HEK293 (cell line): ENCODE results near the gene ZNF684.

Source experiments
- CTCF ChIP-seq: fragments of 450-650 bp; formaldehyde crosslinking; IDR thresholded peaks from 2 replicates; pipeline ENCODE4 v1.5.1; 2016; ENCODE audit warnings: missing biosample characterization, missing genetic modification characterization
- ZBTB11 ChIP-seq: fragments of 450-650 bp; formaldehyde crosslinking; conservative IDR thresholded peaks from 2 replicates; pipeline ENCODE4 v1.5.1; 2016; ENCODE audit warnings: low read depth, missing biosample characterization, missing genetic modification characterization
- ZBTB26 ChIP-seq: fragments of 450-650 bp; formaldehyde crosslinking; optimal IDR thresholded peaks from 2 replicates; pipeline ENCODE3; 2016; ENCODE audit warnings: missing biosample characterization, mild to moderate bottlenecking, missing genetic modification characterization
- ZBTB48 ChIP-seq: fragments of 450-650 bp; formaldehyde crosslinking; IDR thresholded peaks from 2 replicates; pipeline ENCODE4 v1.5.1; 2016; ENCODE audit warnings: missing biosample characterization, missing genetic modification characterization
- ZFP37 ChIP-seq: fragments of 450-650 bp; formaldehyde crosslinking; IDR thresholded peaks from 2 replicates; pipeline ENCODE4 v1.5.1; 2016; ENCODE audit warnings: missing biosample characterization, missing genetic modification characterization
- ZNF138 ChIP-seq: fragments of 450-650 bp; formaldehyde crosslinking; IDR thresholded peaks from 2 replicates; pipeline ENCODE4 v1.5.1; 2016; ENCODE audit warnings: missing biosample characterization, missing genetic modification characterization, borderline replicate concordance
- ZNF324 ChIP-seq: fragments of 450-650 bp; formaldehyde crosslinking; IDR thresholded peaks from 2 replicates; pipeline ENCODE4 v1.5.1; 2016; ENCODE audit warnings: missing biosample characterization, missing genetic modification characterization
- ZNF341 ChIP-seq: fragments of 450-650 bp; formaldehyde crosslinking; IDR thresholded peaks from 2 replicates; pipeline ENCODE4; 2016; ENCODE audit warnings: low read depth, missing biosample characterization, missing genetic modification characterization
- ZNF548 ChIP-seq: fragments of 450-650 bp; formaldehyde crosslinking; IDR thresholded peaks from 2 replicates; pipeline ENCODE4 v1.5.1; 2016; ENCODE audit warnings: missing biosample characterization, missing genetic modification characterization
- ZNF785 ChIP-seq: fragments of 450-650 bp; formaldehyde crosslinking; IDR thresholded peaks from 2 replicates; pipeline ENCODE4 v1.5.1; 2016; ENCODE audit warnings: missing biosample characterization, missing genetic modification characterization

- TF ChIP-seq ZFP37 (tag by site-specific recombination) (no peak), ZBTB48 (tag by site-specific recombination) (no peak), CTCF (tag by site-specific recombination) (no peak), ZNF138 (no peak), ZNF341 (tag by site-specific recombination) (no peak), ZBTB26 (no peak), ZBTB11 (tag by site-specific recombination) (no peak), ZNF548 (tag by site-specific recombination) (no peak), ZNF324 (no peak), ZNF785 (no peak)
Observed at GRCh38 chr1:40553017-40553416, 21.6 kb downstream of the ZNF684 start.
